ENCODE data around the gene ADAM33. TPM values are rescaled to one million over a fixed set of nuclear protein-coding genes. Genes with fewer than 3 reads are reported as not detected.

Gene ADAM33
- total RNA-seq, 2 donors from 2014 or later, result 3.0 to 3.3 TPM

DNA sequence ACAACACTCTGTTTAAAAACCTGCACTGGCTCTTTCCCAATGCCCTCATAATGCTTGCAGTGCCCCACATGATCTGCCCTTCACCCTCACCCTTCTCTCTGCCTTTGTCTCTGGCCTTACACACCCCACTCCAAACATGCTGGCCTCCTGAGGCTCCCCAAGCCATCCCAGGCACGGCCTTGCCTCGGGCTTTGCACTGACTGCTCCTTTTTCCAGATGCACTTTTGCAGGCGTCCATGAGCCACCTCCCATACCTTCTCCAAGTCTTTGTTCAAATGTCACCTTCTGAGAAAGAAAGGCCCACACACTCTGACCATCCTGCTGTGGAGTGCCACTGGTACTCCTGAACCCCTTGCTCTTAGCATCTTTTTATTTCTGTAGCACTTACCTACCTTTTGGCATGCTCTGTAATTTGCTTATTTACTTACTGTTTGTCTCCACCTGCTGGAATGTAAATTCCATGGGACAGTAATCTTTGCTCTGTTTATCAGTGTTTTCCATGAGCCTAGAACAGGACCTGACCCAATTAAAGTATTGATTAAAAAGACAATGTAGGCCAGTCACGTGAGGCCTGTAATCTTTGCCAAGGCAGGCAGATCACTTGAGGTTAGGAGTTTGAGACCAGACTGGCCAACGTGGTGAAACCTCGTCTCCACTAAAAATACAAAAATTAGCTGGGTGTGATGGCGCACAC lies 49.4 kb downstream of the ADAM33 start:
- Histone ChIP-seq H3K4me3 (ENCODE audit: low read length) (no peak overlapping the region), H3K9ac (ENCODE audit: extremely low read depth, low read length, poor library complexity, severe bottlenecking) (no peak overlapping the region), H3K36me3 (ENCODE audit: control insufficient read depth, insufficient read depth, low read length) (no peaks in the 10 kb centered on the region), H3K27me3 (ENCODE audit: control insufficient read depth, insufficient read depth, low read length, poor library complexity, severe bottlenecking) (no peaks in the 10 kb centered on the region), H3K27ac (ENCODE audit: low read depth, low read length) (no peak overlapping the region), H3K4me1 (ENCODE audit: control insufficient read depth, insufficient read depth, low read length) (no peaks in the 10 kb centered on the region), H3K9me3 (ENCODE audit: control insufficient read depth, low read length) (no peaks in the 10 kb centered on the region)
- Mint-ChIP-seq H3K36me3 (ENCODE audit: low read depth) (peaks cover 11% of the 10 kb centered on the region), H3K4me3 (no peak overlapping the region), H3K27me3 (ENCODE audit: insufficient read depth) (no peaks in the 10 kb centered on the region), H3K27ac (peak overlapping the region; percentile 4), H3K4me1 (peaks cover 21% of the 10 kb centered on the region), H3K9me3 (no peaks in the 10 kb centered on the region)
- WGBS, 2 experiments (ENCODE audit: insufficient coverage in 1 of 2, insufficient read length in 1 of 2), result 82 to 91% methylated on average over 6 to 7 of the region's 7 CpGs
- TF ChIP-seq CTCF (conservative IDR thresholded peaks at IDR 0.05), result peak; percentile 43
- no peak for DNase-seq

DNA sequence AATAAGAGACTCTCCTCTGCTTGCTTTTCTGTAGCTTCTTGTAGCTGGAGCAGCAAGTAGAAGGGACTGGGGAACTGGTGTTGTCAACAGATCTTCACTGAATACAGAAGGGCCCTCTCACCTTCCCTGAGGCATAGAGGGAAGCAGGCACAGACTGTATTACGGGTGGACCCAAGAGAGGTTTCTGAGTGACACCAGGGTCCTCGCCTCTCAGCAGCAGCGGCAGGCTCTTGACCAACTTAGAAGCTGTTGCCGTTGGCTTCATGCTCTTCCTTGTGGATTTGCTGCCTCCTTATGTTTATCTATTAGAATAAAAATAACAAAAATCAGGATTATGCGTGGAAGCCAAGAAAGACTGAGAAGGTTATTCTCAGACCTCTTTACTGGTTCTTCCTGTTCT lies 50.3 kb downstream of the ADAM33 start:
- H3K9me3 Mint-ChIP-seq, result no peaks in the 10 kb centered on the region
- H3K27me3 ChIP-seq (ENCODE audit: control insufficient read depth, insufficient read depth, low read length, poor library complexity, severe bottlenecking), result no peaks in the 10 kb centered on the region
- H3K4me1 Mint-ChIP-seq, result peaks cover 21% of the 10 kb centered on the region
- DNase-seq, result no peak
- peaks cover 16% of the 10 kb centered on the region for H3K36me3 Mint-ChIP-seq (ENCODE audit: low read depth)
- WGBS, 2 experiments (ENCODE audit: insufficient coverage in 1 of 2, insufficient read length in 1 of 2), result 94 to 96% methylated on average over 3 to 5 of the region's 5 CpGs
- H3K9ac ChIP-seq (ENCODE audit: extremely low read depth, low read length, poor library complexity, severe bottlenecking), result no peak overlapping the region
- no peaks in the 10 kb centered on the region for H3K36me3 ChIP-seq (ENCODE audit: control insufficient read depth, insufficient read depth, low read length)
- no peaks in the 10 kb centered on the region for H3K9me3 ChIP-seq (ENCODE audit: control insufficient read depth, low read length)
- no peak overlapping the region for H3K27ac ChIP-seq (ENCODE audit: low read depth, low read length)
- H3K4me3 Mint-ChIP-seq, result no peak overlapping the region
- H3K4me1 ChIP-seq (ENCODE audit: control insufficient read depth, insufficient read depth, low read length), result no peaks in the 10 kb centered on the region
- no peaks in the 10 kb centered on the region for H3K27me3 Mint-ChIP-seq (ENCODE audit: insufficient read depth)
- no peak overlapping the region for H3K27ac Mint-ChIP-seq
- no peak overlapping the region for H3K4me3 ChIP-seq (ENCODE audit: low read length)
- no peak for TF ChIP-seq CTCF (conservative IDR thresholded peaks at IDR 0.05)

GRCh38 chr20:3630429-3630828 lies 51.4 kb downstream of the ADAM33 start:
- H3K4me3 ChIP-seq (ENCODE audit: low read length), result no peak overlapping the region
- no peak overlapping the region for H3K27ac Mint-ChIP-seq
- no peak overlapping the region for H3K9ac ChIP-seq (ENCODE audit: extremely low read depth, low read length, poor library complexity, severe bottlenecking)
- DNase-seq, result no peak
- no peaks in the 10 kb centered on the region for H3K27me3 Mint-ChIP-seq (ENCODE audit: insufficient read depth)
- WGBS, 2 experiments (ENCODE audit: insufficient coverage in 1 of 2, insufficient read length in 1 of 2), result 96 to 100% methylated on average over 5 to 8 of the region's 8 CpGs
- no peak for TF ChIP-seq CTCF (conservative IDR thresholded peaks at IDR 0.05)
- no peak overlapping the region for H3K27ac ChIP-seq (ENCODE audit: low read depth, low read length)
- no peaks in the 10 kb centered on the region for H3K9me3 Mint-ChIP-seq
- no peak overlapping the region for H3K4me3 Mint-ChIP-seq
- no peaks in the 10 kb centered on the region for H3K36me3 ChIP-seq (ENCODE audit: control insufficient read depth, insufficient read depth, low read length)
- H3K4me1 ChIP-seq (ENCODE audit: control insufficient read depth, insufficient read depth, low read length), result no peaks in the 10 kb centered on the region
- H3K4me1 Mint-ChIP-seq, result peaks cover 14% of the 10 kb centered on the region
- peaks cover 16% of the 10 kb centered on the region for H3K36me3 Mint-ChIP-seq (ENCODE audit: low read depth)
- no peaks in the 10 kb centered on the region for H3K9me3 ChIP-seq (ENCODE audit: control insufficient read depth, low read length)
- H3K27me3 ChIP-seq (ENCODE audit: control insufficient read depth, insufficient read depth, low read length, poor library complexity, severe bottlenecking), result no peaks in the 10 kb centered on the region
